ENCODE results near the gene ABCB9.

DNA sequence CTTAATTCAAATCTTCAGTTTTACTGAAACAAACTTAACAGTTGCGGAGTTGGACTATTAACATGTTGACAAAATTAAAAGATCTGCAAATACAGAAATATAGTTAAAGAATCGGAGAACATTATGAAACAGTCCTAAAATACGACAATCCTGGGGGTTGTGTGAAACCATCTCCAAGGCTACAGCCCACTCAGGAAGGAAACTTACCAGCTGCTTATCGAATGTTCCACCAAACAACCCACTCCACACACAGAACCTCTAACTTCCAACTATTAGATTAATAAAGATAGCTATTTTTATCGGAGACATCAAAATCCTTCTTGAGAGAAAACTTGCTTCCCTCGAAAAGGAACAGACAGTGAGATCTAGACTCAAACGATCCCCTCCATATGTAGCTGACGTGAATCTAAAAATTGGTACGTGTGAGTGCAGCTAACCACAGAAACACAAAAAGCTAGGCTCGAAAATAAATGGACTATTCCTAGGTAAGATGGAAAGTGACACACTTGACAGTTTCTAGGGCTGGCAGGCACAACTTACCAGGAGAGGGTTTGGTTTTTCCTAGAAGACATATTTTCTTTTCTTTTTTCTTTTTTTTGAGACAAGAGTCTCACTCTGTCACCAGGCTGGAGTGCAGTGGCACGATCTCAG is 83.2 kb downstream of the ABCB9 start:
- TF ChIP-seq, protein P1, sequence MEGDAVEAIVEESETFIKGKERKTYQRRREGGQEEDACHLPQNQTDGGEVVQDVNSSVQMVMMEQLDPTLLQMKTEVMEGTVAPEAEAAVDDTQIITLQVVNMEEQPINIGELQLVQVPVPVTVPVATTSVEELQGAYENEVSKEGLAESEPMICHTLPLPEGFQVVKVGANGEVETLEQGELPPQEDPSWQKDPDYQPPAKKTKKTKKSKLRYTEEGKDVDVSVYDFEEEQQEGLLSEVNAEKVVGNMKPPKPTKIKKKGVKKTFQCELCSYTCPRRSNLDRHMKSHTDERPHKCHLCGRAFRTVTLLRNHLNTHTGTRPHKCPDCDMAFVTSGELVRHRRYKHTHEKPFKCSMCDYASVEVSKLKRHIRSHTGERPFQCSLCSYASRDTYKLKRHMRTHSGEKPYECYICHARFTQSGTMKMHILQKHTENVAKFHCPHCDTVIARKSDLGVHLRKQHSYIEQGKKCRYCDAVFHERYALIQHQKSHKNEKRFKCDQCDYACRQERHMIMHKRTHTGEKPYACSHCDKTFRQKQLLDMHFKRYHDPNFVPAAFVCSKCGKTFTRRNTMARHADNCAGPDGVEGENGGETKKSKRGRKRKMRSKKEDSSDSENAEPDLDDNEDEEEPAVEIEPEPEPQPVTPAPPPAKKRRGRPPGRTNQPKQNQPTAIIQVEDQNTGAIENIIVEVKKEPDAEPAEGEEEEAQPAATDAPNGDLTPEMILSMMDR (IDR thresholded peaks at IDR 0.05) = no peak
- TF ChIP-seq POLR2AphosphoS5 (IDR thresholded peaks at IDR 0.05; ENCODE audit: insufficient read depth in 1 of 2, low read depth in 1 of 2) = no peak
- TF ChIP-seq POLR2A (IDR thresholded peaks at IDR 0.05) = no peak
